ENCODE measurements around the gene GINS1. TPM values are rescaled to one million over a fixed set of nuclear protein-coding genes. Genes with fewer than 3 reads are reported as not detected.

Gene GINS1
- total RNA-seq, 1 experiment from 2014 or later, result 6.0 TPM

DNA sequence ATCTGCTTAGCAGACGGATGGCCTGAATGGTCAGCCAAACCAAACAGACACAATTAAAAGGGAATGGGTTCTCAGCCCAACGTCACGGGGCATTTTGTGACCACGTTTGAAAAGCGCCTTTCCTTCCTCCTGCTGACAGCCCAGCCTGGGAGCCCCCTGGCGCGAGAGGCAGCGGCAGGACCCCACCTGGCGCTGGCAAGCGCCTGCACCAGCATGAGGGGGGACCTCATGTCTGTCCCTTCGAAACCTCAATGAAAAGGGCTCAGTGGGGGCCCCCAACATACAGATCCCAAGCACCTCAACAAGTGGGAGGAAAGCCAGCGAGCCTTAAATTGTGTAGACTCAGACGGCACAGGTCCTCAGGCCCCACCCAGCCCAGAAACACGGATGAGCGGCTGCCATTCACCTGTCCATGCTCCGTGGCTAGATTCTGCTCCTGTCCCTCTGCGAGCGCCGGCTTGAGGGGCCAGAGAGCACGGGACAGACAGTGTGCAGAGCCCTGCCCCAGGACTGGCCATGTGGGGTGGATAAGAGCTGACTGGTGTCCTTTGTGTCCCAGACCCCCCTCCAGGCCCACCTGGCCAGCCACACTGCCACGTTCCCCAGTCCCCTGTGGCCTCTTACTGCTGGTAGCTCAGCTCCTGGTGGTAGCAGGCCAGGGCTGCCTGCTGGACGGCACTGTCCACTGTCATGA lies 90.3 kb downstream of the GINS1 start:
- no peak for DNase-seq (ENCODE audit: unreplicated experiment)
- Mint-ChIP-seq H3K9me3 (ENCODE audit: unreplicated experiment) (no peaks in the 10 kb centered on the region), H3K36me3 (ENCODE audit: insufficient read depth, unreplicated experiment) (no peaks in the 10 kb centered on the region), H3K27me3 (ENCODE audit: insufficient read depth, unreplicated experiment) (no peaks in the 10 kb centered on the region), H3K4me1 (ENCODE audit: insufficient read depth, unreplicated experiment) (peaks cover 5% of the 10 kb centered on the region), H3K27ac (ENCODE audit: low read depth, unreplicated experiment) (no peak overlapping the region), H3K4me3 (ENCODE audit: unreplicated experiment) (no peak overlapping the region)
- POLR2A ChIA-PET, result interaction anchor here (1.0 kb wide), 1 partner anchor 15 kb away, joined by 3 read pairs; no protein-coding TSS in a partner anchor
- intact Hi-C loops (cut with micrococcal nuclease), result no loop called here
- CTCF ChIA-PET, result interaction anchor here (0.6 to 0.8 kb wide), 2 partner anchors 187 to 1428 kb away, joined by 3 read pairs; no protein-coding TSS in a partner anchor
- TF ChIP-seq, protein P1, sequence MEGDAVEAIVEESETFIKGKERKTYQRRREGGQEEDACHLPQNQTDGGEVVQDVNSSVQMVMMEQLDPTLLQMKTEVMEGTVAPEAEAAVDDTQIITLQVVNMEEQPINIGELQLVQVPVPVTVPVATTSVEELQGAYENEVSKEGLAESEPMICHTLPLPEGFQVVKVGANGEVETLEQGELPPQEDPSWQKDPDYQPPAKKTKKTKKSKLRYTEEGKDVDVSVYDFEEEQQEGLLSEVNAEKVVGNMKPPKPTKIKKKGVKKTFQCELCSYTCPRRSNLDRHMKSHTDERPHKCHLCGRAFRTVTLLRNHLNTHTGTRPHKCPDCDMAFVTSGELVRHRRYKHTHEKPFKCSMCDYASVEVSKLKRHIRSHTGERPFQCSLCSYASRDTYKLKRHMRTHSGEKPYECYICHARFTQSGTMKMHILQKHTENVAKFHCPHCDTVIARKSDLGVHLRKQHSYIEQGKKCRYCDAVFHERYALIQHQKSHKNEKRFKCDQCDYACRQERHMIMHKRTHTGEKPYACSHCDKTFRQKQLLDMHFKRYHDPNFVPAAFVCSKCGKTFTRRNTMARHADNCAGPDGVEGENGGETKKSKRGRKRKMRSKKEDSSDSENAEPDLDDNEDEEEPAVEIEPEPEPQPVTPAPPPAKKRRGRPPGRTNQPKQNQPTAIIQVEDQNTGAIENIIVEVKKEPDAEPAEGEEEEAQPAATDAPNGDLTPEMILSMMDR (IDR thresholded peaks at IDR 0.05; ENCODE audit: unreplicated experiment), result no peak
- BruUV-seq (replicated peaks), result no TSS peak

Other genes with a start within 250 kb of the GINS1 start
- gene ENTPD6, start 212.0 kb upstream of the GINS1 start, total RNA-seq (2022), result 98.0 and 99.5 TPM in 2 replicates
- gene PYGB, start 159.6 kb upstream of the GINS1 start, total RNA-seq (2022), result 375 and 435 TPM in 2 replicates
- 18.6 TPM in 2 replicates for gene ABHD12, start 16.8 kb upstream of the GINS1 start, total RNA-seq (2022)
- gene NINL, start 177.9 kb downstream of the GINS1 start, total RNA-seq (2022), result 1.2 and 1.3 TPM in 2 replicates
- 5.2 and 5.7 TPM in 2 replicates for gene NANP, start 216.3 kb downstream of the GINS1 start, total RNA-seq (2022)